Vagina (tissue), 2 donors: ENCODE data around the gene TTBK1.

ENCODE experiments used
- CTCF ChIP-seq, 3 experiments: fragments of 450-650 bp in 2 of 3; fragments of 200-600 bp in 1 of 3; sonication (generic) in 1 of 3; IDR thresholded peaks; one replicate each; pipeline ENCODE4 v1.5.1; 2017 to 2019; ENCODE audit warnings: antibody characterized with exemption in 3 of 3, mild to moderate bottlenecking in 2 of 3, moderate library complexity in 2 of 3
- POLR2A ChIP-seq, 2 donors: fragments of 450-650 bp; IDR thresholded peaks; one replicate each; pipeline ENCODE4 v1.6.1; 2017; ENCODE audit warnings: antibody characterized with exemption in 2 of 2, mild to moderate bottlenecking in 2 of 2, moderate library complexity in 2 of 2

- TF ChIP-seq POLR2A (IDR thresholded peaks at IDR 0.05) = no peak
- no peak for TF ChIP-seq CTCF (IDR thresholded peaks at IDR 0.05)
These were observed 48.4 kb downstream of the TTBK1 start for GRCh38 chr6:43291708-43292107.
